Liver (tissue), 9 donors: ENCODE measurements around the gene TGFBI. TPM values are rescaled to one million over a fixed set of nuclear protein-coding genes. Genes with fewer than 3 reads are reported as not detected.

Source experiments
- DNase-seq: peaks from one replicate; pipeline ENCODE4 v3.0.0-alpha.2; 2017; ENCODE audit warnings: low spot score
- H3K27ac ChIP-seq, 2 donors: one replicate each; pipeline ENCODE4 v1.7.0; 2013; ENCODE audit warnings: inconsistent platforms in 2 of 2, low read length in 2 of 2, control low read depth in 1 of 2, low read depth in 1 of 2, mild to moderate bottlenecking in 1 of 2
- H3K27me3 ChIP-seq, 4 donors: one replicate each; pipeline versions ENCODE4 v1.6.1 to v1.7.0; 2013; ENCODE audit warnings: low read length in 3 of 4, inconsistent platforms in 1 of 4, mild to moderate bottlenecking in 1 of 4, moderate library complexity in 1 of 4; ENCODE audit not compliant: control insufficient read depth in 4 of 4, insufficient read depth in 4 of 4
- H3K36me3 ChIP-seq, 4 donors: one replicate each; pipeline versions ENCODE4 v1.6.1 to v1.7.0; 2013; ENCODE audit warnings: low read length in 3 of 4, mild to moderate bottlenecking in 3 of 4, low read depth in 1 of 4, moderate library complexity in 1 of 4; ENCODE audit not compliant: control insufficient read depth in 4 of 4, insufficient read depth in 3 of 4
- H3K4me1 ChIP-seq, 4 donors: one replicate each; pipeline versions ENCODE4 v1.6.1 to v1.7.0; 2013; ENCODE audit warnings: low read length in 3 of 4, mild to moderate bottlenecking in 3 of 4, moderate library complexity in 1 of 4; ENCODE audit not compliant: control insufficient read depth in 4 of 4, insufficient read depth in 4 of 4
- H3K4me3 ChIP-seq, 3 donors: one replicate each; pipeline versions ENCODE4 v1.6.1 to v1.7.0; 2013; ENCODE audit warnings: low read length in 3 of 3, control low read depth in 1 of 3, low read depth in 1 of 3, mild to moderate bottlenecking in 1 of 3
- H3K9ac ChIP-seq, 2 donors: one replicate each; pipeline ENCODE4 v1.7.0; 2013; ENCODE audit warnings: low read length in 2 of 2, mild to moderate bottlenecking in 2 of 2, moderate library complexity in 2 of 2, control low read depth in 1 of 2, low read depth in 1 of 2
- H3K9me3 ChIP-seq, 4 donors: one replicate each; pipeline versions ENCODE4 v1.6.1 to v1.7.0; 2013; ENCODE audit warnings: low read length in 3 of 4; ENCODE audit not compliant: control insufficient read depth in 4 of 4
- CTCF ChIP-seq: fragments of 150-350 bp; IDR thresholded peaks from 2 replicates; pipeline ENCODE4 v1.5.1; 2017; ENCODE audit warnings: improper control_type of control experiment, low read depth, low read length; ENCODE audit not compliant: missing input control
- EGR1 ChIP-seq, 2 donors: IDR thresholded peaks; 2 replicates each; pipeline ENCODE4 v1.6.1; 2016 to 2018; ENCODE audit warnings: antibody characterized with exemption in 2 of 2, low read depth in 2 of 2
- FOXA1 ChIP-seq: IDR thresholded peaks from 2 replicates; pipeline ENCODE4 v1.6.1; 2016; ENCODE audit warnings: antibody characterized with exemption
- FOXA2 ChIP-seq: IDR thresholded peaks from 2 replicates; pipeline ENCODE4 v1.6.1; 2016; ENCODE audit warnings: antibody characterized with exemption
- GABPA ChIP-seq, 2 donors: IDR thresholded peaks in 1 of 2; conservative IDR thresholded peaks in 1 of 2; 2 replicates each; pipeline ENCODE4 v1.6.1; 2016; ENCODE audit warnings: antibody characterized with exemption in 2 of 2, mild to moderate bottlenecking in 1 of 2, moderate library complexity in 1 of 2
- HNF4A ChIP-seq, 2 donors: conservative IDR thresholded peaks; 2 replicates each; pipeline ENCODE4 v1.6.1; 2016; ENCODE audit warnings: antibody characterized with exemption in 2 of 2, mild to moderate bottlenecking in 2 of 2
- HNF4G ChIP-seq: IDR thresholded peaks from 2 replicates; pipeline ENCODE4 v1.6.1; 2016; ENCODE audit warnings: antibody characterized with exemption
- JUND ChIP-seq, 2 donors: IDR thresholded peaks; 2 replicates each; pipeline ENCODE4 v1.6.1; 2016; ENCODE audit warnings: antibody characterized with exemption in 2 of 2
- MAX ChIP-seq: IDR thresholded peaks from 2 replicates; pipeline ENCODE4 v1.6.1; 2016; ENCODE audit warnings: antibody characterized with exemption
- NR2F2 ChIP-seq: IDR thresholded peaks from 2 replicates; pipeline ENCODE4 v1.6.1; 2016; ENCODE audit warnings: antibody characterized with exemption
- RAD21 ChIP-seq, 2 donors: IDR thresholded peaks; 2 replicates each; pipeline ENCODE4 v1.6.1; 2016; ENCODE audit warnings: antibody characterized with exemption in 2 of 2, mild to moderate bottlenecking in 2 of 2
- RXRA ChIP-seq, 2 donors: IDR thresholded peaks; 2 replicates each; pipeline ENCODE4 v1.6.1; 2017 to 2018; ENCODE audit warnings: antibody characterized with exemption in 2 of 2, mild to moderate bottlenecking in 1 of 2
- SP1 ChIP-seq: IDR thresholded peaks from 2 replicates; pipeline ENCODE4 v1.6.1; 2018; ENCODE audit warnings: antibody characterized with exemption, mild to moderate bottlenecking
- TAF1 ChIP-seq: conservative IDR thresholded peaks from 2 replicates; pipeline ENCODE4 v1.6.1; 2016; ENCODE audit warnings: antibody characterized with exemption, mild to moderate bottlenecking
- YY1 ChIP-seq: IDR thresholded peaks from 2 replicates; pipeline ENCODE4 v1.6.1; 2016; ENCODE audit warnings: antibody characterized with exemption, mild to moderate bottlenecking
- WGBS: extraction: QIAGEN DNeasy Blood & Tissue Kit; methylation state at CpG from one replicate; pipeline ENCODE4 v1.1.7; 2013; 5-methylcytosine and 5-hydroxymethylcytosine counted together
- polyA plus RNA-seq, 2 donors: library from polyadenylated mRNA; stranded (reverse) in 1 of 2; unstranded in 1 of 2; fragments of 200-250 nt in 1 of 2; fragments of >200 nt in 1 of 2; fragmentation: Nextera tagmentation in 1 of 2; extraction: Ambion mirVana in 1 of 2; gene quantifications; one replicate each; pipeline versions ENCODE4 v1.2.1 to v1.2.3, GENCODE V29; 2013 to 2015
- total RNA-seq, 2 donors: library from RNA; depleted of rRNA; stranded (reverse); fragments of >200 nt; gene quantifications; one replicate each; pipeline ENCODE4 v1.2.3, GENCODE V29; 2014
- TF ChIP-seq, protein P1 (sequence below): IDR thresholded peaks from 2 replicates; pipeline ENCODE4 v1.6.1; 2016; ENCODE audit warnings: antibody characterized with exemption
- TF ChIP-seq, protein P2 (sequence below): IDR thresholded peaks from 2 replicates; pipeline ENCODE4 v1.6.1; 2016; ENCODE audit warnings: antibody characterized with exemption, mild to moderate bottlenecking
- TF ChIP-seq, protein P3 (sequence below): IDR thresholded peaks from 2 replicates; pipeline ENCODE4 v1.6.1; 2016; ENCODE audit warnings: antibody characterized with exemption
- donor health status: healthy.
- donor health status: healthy.
- donor health status: healthy.
- donor health status: healthy.
- donor health status: healthy.

Gene TGFBI
- total and polyA plus RNA-seq, 4 donors, result 33.7 to 144 (median 44.1) TPM

DNA sequence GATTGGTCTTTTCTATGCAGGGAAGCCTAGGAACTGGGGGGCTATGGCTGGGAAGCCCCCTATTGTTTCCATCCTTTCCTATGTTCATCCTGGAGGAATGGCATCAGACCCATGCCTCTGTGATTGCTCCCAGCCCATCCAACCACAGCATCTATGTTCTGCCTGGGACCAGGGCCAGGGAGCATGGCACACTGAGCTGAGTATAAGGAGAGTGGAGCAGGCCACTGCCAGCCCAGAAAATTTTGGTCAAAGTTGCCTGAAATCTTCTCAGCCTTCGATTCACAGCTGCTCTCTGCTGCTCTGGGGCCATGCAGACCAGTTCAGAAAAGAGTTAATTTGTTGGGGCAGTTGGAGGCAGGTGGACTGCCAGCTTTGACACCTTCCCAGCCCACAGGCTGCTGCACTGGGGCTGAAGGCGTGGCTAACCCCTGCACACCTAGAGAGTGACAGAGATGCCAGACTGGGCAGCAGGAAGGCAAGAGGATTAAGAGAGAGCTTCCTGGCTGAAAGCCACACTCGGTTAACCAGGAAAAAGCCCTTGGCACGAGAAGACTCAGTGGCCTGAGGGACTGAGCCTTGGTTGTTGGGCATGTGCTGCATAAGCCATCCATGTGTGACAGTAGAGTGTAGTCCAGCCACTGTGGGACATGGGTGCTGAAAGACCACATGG lies 12.1 kb downstream of the TGFBI start:
- 80% methylated on average over 4 of the region's 4 CpGs for WGBS
- Histone ChIP-seq H3K9ac (no peak overlapping the region), H3K4me3 (no peak overlapping the region), H3K27ac (no peak overlapping the region), H3K9me3 (no peaks in the 10 kb centered on the region), H3K36me3 (peaks cover 0 to 15% (median 11%) of the 10 kb centered on the region in 4 donors), H3K27me3 (no peaks in the 10 kb centered on the region), H3K4me1 (no peaks in the 10 kb centered on the region)
- DNase-seq, result no peak
- TF ChIP-seq, protein P1, sequence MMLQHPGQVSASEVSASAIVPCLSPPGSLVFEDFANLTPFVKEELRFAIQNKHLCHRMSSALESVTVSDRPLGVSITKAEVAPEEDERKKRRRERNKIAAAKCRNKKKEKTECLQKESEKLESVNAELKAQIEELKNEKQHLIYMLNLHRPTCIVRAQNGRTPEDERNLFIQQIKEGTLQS, result no peak
- TF ChIP-seq FOXA2 (no peak), MAX (no peak), YY1 (no peak), EGR1 (IDR thresholded peaks at IDR 0.05; ENCODE audit: low read depth in 2 of 2) (no peak), HNF4A (conservative IDR thresholded peaks at IDR 0.05) (no peak), FOXA1 (no peak), JUND (IDR thresholded peaks at IDR 0.05) (no peak), RAD21 (IDR thresholded peaks at IDR 0.05) (no peak), TAF1 (no peak), NR2F2 (no peak), HNF4G (no peak), SP1 (no peak), GABPA (IDR thresholded peaks at IDR 0.05 in 1 of 2, conservative IDR thresholded peaks at IDR 0.05 in 1 of 2) (no peak)
- TF ChIP-seq, protein P2, sequence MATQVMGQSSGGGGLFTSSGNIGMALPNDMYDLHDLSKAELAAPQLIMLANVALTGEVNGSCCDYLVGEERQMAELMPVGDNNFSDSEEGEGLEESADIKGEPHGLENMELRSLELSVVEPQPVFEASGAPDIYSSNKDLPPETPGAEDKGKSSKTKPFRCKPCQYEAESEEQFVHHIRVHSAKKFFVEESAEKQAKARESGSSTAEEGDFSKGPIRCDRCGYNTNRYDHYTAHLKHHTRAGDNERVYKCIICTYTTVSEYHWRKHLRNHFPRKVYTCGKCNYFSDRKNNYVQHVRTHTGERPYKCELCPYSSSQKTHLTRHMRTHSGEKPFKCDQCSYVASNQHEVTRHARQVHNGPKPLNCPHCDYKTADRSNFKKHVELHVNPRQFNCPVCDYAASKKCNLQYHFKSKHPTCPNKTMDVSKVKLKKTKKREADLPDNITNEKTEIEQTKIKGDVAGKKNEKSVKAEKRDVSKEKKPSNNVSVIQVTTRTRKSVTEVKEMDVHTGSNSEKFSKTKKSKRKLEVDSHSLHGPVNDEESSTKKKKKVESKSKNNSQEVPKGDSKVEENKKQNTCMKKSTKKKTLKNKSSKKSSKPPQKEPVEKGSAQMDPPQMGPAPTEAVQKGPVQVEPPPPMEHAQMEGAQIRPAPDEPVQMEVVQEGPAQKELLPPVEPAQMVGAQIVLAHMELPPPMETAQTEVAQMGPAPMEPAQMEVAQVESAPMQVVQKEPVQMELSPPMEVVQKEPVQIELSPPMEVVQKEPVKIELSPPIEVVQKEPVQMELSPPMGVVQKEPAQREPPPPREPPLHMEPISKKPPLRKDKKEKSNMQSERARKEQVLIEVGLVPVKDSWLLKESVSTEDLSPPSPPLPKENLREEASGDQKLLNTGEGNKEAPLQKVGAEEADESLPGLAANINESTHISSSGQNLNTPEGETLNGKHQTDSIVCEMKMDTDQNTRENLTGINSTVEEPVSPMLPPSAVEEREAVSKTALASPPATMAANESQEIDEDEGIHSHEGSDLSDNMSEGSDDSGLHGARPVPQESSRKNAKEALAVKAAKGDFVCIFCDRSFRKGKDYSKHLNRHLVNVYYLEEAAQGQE, result no peak

DNA sequence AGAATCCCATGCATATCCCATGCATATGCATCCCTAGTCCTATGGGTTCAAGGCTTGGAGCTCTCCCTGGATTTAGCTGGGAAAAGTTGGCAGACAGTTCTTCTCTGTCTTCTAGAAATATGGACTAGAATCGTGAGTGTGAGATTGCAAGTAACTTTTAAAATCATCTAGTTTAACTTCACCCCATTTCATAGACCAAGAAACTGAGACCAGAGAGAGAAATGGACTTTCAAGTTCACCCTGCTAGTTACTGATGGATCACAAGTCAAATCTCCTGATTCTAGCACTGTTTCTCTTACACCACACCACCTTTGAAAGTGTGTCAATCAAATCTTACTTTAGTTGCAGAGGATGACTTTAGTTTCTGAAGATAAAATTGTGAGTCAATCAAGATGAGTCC lies 13.4 kb downstream of the TGFBI start:
- Histone ChIP-seq H3K4me3 (no peak overlapping the region), H3K36me3 (peaks cover 0 to 19% (median 13%) of the 10 kb centered on the region in 4 donors), H3K9me3 (no peaks in the 10 kb centered on the region), H3K9ac (no peak overlapping the region), H3K27ac (no peak overlapping the region), H3K27me3 (no peaks in the 10 kb centered on the region), H3K4me1 (no peaks in the 10 kb centered on the region)
- 91% methylated on average over 1 of the region's 1 CpG for WGBS
- TF ChIP-seq EGR1 (IDR thresholded peaks at IDR 0.05; ENCODE audit: low read depth in 2 of 2) (no peak), HNF4G (no peak), MAX (no peak), FOXA1 (no peak), RXRA (IDR thresholded peaks at IDR 0.05) (no peak), GABPA (IDR thresholded peaks at IDR 0.05 in 1 of 2, conservative IDR thresholded peaks at IDR 0.05 in 1 of 2) (no peak), FOXA2 (no peak), HNF4A (conservative IDR thresholded peaks at IDR 0.05) (no peak), NR2F2 (no peak), RAD21 (IDR thresholded peaks at IDR 0.05) (no peak), YY1 (no peak), SP1 (no peak), TAF1 (no peak), CTCF (no peak), JUND (IDR thresholded peaks at IDR 0.05) (no peak)
- TF ChIP-seq, protein P2, result no peak
- TF ChIP-seq, protein P1, result no peak
- TF ChIP-seq, protein P3, sequence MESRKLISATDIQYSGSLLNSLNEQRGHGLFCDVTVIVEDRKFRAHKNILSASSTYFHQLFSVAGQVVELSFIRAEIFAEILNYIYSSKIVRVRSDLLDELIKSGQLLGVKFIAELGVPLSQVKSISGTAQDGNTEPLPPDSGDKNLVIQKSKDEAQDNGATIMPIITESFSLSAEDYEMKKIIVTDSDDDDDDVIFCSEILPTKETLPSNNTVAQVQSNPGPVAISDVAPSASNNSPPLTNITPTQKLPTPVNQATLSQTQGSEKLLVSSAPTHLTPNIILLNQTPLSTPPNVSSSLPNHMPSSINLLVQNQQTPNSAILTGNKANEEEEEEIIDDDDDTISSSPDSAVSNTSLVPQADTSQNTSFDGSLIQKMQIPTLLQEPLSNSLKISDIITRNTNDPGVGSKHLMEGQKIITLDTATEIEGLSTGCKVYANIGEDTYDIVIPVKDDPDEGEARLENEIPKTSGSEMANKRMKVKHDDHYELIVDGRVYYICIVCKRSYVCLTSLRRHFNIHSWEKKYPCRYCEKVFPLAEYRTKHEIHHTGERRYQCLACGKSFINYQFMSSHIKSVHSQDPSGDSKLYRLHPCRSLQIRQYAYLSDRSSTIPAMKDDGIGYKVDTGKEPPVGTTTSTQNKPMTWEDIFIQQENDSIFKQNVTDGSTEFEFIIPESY, result no peak
- no peak for DNase-seq
